Panc1 (cell line): ENCODE data around the gene AGT. TPM values are rescaled to one million over a fixed set of nuclear protein-coding genes. Genes with fewer than 3 reads are reported as not detected.

Source experiments
- ATAC-seq: fragments of 200-7000 bp; cut with Tn5 transposase; 2 replicates; pipeline ENCODE4 v1.9.1; 2020; ENCODE audit warnings: mild to moderate bottlenecking, moderate library complexity
- BruUV-seq: library from RNA; stranded (reverse); fragments of 400-500 nt; replicated peaks from 2 replicates; lab custom pipeline; 2021; lab: Mats Ljungman, UMichigan
- CTCF ChIA-PET: fragments of 300-600 bp; sonication (Branson Sonifier 250); formaldehyde crosslinking; loops from one replicate; lab custom pipeline; 2022; ENCODE audit warnings: antibody characterized with exemption; lab: Charles Lee
- POLR2A ChIA-PET: fragments of 300-600 bp; sonication (Branson Sonifier 250); formaldehyde crosslinking; loops from one replicate; lab custom pipeline; 2022; ENCODE audit warnings: antibody characterized with exemption; lab: Charles Lee
- DNase-seq: peaks from one replicate; pipeline ENCODE4 v3.0.0-alpha.2; 2010; ENCODE audit warnings: low read depth, low spot score
- H3K27ac ChIP-seq: 2 replicates; pipeline ENCODE4 v1.5.1; 2011; ENCODE audit warnings: mild to moderate bottlenecking, low read length, inconsistent platforms
- H3K27me3 ChIP-seq: fragments of 200-500 bp; sonication (Bioruptor generic); 2 replicates; pipeline ENCODE4 v1.6.0; 2014; ENCODE audit warnings: low read length, inconsistent platforms; ENCODE audit not compliant: control insufficient read depth, insufficient read depth
- H3K36me3 ChIP-seq: fragments of 200-500 bp; sonication (Bioruptor generic); 2 replicates; pipeline ENCODE4 v1.5.1; 2014; ENCODE audit warnings: inconsistent platforms, mild to moderate bottlenecking, low read length, moderate library complexity; ENCODE audit not compliant: control insufficient read depth, insufficient read depth
- H3K4me1 ChIP-seq: 2 replicates; pipeline ENCODE4 v1.5.1; 2011; ENCODE audit warnings: inconsistent platforms, mild to moderate bottlenecking, low read length, moderate library complexity; ENCODE audit not compliant: control insufficient read depth, insufficient read depth
- H3K4me3 ChIP-seq, 2 experiments: 2 replicates each; pipeline ENCODE4 v1.5.1; 2011 to 2012; ENCODE audit warnings: low read depth in 2 of 2, low read length in 2 of 2, mild to moderate bottlenecking in 2 of 2, inconsistent platforms in 1 of 2, moderate library complexity in 1 of 2
- H3K9me3 ChIP-seq: fragments of 200-500 bp; sonication (Bioruptor generic); 2 replicates; pipeline ENCODE4 v1.5.1; 2014; ENCODE audit warnings: low read depth, mild to moderate bottlenecking, inconsistent platforms, low read length, moderate library complexity; ENCODE audit not compliant: control insufficient read depth, insufficient read depth
- POLR2AphosphoS5 ChIP-seq: IDR thresholded peaks from 2 replicates; pipeline ENCODE4 v1.6.1; 2012; ENCODE audit warnings: mild to moderate bottlenecking, low read depth, low read length, moderate library complexity
- SIN3A ChIP-seq: IDR thresholded peaks from 2 replicates; pipeline ENCODE4 v1.6.1; 2012; ENCODE audit warnings: low read depth, mild to moderate bottlenecking, low read length, moderate library complexity, borderline replicate concordance; ENCODE audit not compliant: insufficient read depth
- TCF7L2 ChIP-seq: IDR thresholded peaks from 2 replicates; pipeline ENCODE4 v1.6.1; 2011; ENCODE audit warnings: mild to moderate bottlenecking, low read depth, low read length, inconsistent platforms
- in situ Hi-C: cut with HindIII; loops from 2 replicates; pipeline ENCODE4 v1.10.0; 2016; ENCODE audit warnings: low sequenced_read_pairs, low pct_unique_long_range_greater_than_20kb
- intact Hi-C: fragments of 100-400 bp; cut with micrococcal nuclease; formaldehyde crosslinking; loops from one replicate; pipeline ENCODE4 v1.10.0; 2022; ENCODE audit not compliant: unreplicated experiment
- total RNA-seq: library from RNA; stranded (reverse); gene quantifications from one replicate; pipeline ENCODE4 v1.2.1, GENCODE V29; 2021; ENCODE audit not compliant: unreplicated experiment
- TF ChIP-seq, protein P1 (sequence below): fragments of 450-650 bp; IDR thresholded peaks from 2 replicates; pipeline ENCODE4 v1.5.1; 2017; ENCODE audit warnings: mild to moderate bottlenecking
- TF ChIP-seq, protein P2 (sequence below), 2 experiments: IDR thresholded peaks; 2 replicates each; pipeline ENCODE4 v1.6.1; 2011 to 2012; ENCODE audit warnings: low read depth in 2 of 2, control low read depth in 1 of 2, low read length in 1 of 2, mild to moderate bottlenecking in 1 of 2, moderate library complexity in 1 of 2; ENCODE audit not compliant: insufficient read depth in 1 of 2

The AGT gene
- total RNA-seq, 1 experiment from 2014 or later = 0.87 TPM

GRCh38 chr1:230749150-230749549 is 35.2 kb upstream of the AGT start:
- Histone ChIP-seq H3K27ac (no peak overlapping the region), H3K36me3 (no peaks in the 10 kb centered on the region; the same call in 1 of the 2 replicates), H3K9me3 (no peaks in the 10 kb centered on the region), H3K4me1 (no peaks in the 10 kb centered on the region), H3K27me3 (no peaks in the 10 kb centered on the region), H3K4me3 (no peak overlapping the region)
- TF ChIP-seq POLR2AphosphoS5 (no peak), SIN3A (no peak), TCF7L2 (no peak)
- TF ChIP-seq, protein P1, sequence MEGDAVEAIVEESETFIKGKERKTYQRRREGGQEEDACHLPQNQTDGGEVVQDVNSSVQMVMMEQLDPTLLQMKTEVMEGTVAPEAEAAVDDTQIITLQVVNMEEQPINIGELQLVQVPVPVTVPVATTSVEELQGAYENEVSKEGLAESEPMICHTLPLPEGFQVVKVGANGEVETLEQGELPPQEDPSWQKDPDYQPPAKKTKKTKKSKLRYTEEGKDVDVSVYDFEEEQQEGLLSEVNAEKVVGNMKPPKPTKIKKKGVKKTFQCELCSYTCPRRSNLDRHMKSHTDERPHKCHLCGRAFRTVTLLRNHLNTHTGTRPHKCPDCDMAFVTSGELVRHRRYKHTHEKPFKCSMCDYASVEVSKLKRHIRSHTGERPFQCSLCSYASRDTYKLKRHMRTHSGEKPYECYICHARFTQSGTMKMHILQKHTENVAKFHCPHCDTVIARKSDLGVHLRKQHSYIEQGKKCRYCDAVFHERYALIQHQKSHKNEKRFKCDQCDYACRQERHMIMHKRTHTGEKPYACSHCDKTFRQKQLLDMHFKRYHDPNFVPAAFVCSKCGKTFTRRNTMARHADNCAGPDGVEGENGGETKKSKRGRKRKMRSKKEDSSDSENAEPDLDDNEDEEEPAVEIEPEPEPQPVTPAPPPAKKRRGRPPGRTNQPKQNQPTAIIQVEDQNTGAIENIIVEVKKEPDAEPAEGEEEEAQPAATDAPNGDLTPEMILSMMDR = no peak
- TF ChIP-seq, protein P2, sequence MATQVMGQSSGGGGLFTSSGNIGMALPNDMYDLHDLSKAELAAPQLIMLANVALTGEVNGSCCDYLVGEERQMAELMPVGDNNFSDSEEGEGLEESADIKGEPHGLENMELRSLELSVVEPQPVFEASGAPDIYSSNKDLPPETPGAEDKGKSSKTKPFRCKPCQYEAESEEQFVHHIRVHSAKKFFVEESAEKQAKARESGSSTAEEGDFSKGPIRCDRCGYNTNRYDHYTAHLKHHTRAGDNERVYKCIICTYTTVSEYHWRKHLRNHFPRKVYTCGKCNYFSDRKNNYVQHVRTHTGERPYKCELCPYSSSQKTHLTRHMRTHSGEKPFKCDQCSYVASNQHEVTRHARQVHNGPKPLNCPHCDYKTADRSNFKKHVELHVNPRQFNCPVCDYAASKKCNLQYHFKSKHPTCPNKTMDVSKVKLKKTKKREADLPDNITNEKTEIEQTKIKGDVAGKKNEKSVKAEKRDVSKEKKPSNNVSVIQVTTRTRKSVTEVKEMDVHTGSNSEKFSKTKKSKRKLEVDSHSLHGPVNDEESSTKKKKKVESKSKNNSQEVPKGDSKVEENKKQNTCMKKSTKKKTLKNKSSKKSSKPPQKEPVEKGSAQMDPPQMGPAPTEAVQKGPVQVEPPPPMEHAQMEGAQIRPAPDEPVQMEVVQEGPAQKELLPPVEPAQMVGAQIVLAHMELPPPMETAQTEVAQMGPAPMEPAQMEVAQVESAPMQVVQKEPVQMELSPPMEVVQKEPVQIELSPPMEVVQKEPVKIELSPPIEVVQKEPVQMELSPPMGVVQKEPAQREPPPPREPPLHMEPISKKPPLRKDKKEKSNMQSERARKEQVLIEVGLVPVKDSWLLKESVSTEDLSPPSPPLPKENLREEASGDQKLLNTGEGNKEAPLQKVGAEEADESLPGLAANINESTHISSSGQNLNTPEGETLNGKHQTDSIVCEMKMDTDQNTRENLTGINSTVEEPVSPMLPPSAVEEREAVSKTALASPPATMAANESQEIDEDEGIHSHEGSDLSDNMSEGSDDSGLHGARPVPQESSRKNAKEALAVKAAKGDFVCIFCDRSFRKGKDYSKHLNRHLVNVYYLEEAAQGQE (IDR thresholded peaks at IDR 0.05; ENCODE audit: insufficient read depth in 1 of 2, low read depth in 2 of 2, low read length in 1 of 2) = no peak
- BruUV-seq = no TSS peak
- no peak for DNase-seq
- intact Hi-C loops (no loop called here), in situ Hi-C loops (no loop called here)
- ChIA-PET CTCF (no interaction called here), POLR2A (no interaction called here)
- ATAC-seq = no peak

- DNase-seq = no peak
- TF ChIP-seq, protein P2 (IDR thresholded peaks at IDR 0.05; ENCODE audit: insufficient read depth in 1 of 2, low read depth in 2 of 2, low read length in 1 of 2) = no peak
- TF ChIP-seq POLR2AphosphoS5 (no peak), TCF7L2 (no peak), SIN3A (no peak)
- TF ChIP-seq, protein P1 = no peak
- in situ Hi-C loops = no loop called here
- Histone ChIP-seq H3K27ac (no peak overlapping the region), H3K9me3 (no peaks in the 10 kb centered on the region), H3K27me3 (no peaks in the 10 kb centered on the region), H3K4me3 (no peak overlapping the region), H3K36me3 (no peaks in the 10 kb centered on the region; the same call in 1 of the 2 replicates), H3K4me1 (no peaks in the 10 kb centered on the region)
- ChIA-PET CTCF (no interaction called here), POLR2A (no interaction called here)
- BruUV-seq = no TSS peak
- intact Hi-C loops = no loop called here
- no peak for ATAC-seq
These were observed 34.2 kb upstream of the AGT start for GRCh38 chr1:230747890-230748800.
